Breast epithelium (tissue), 3 donors: ENCODE data around the gene SYNE1.

Experiments used
- CTCF ChIP-seq, 3 donors: fragments of 450-650 bp; IDR thresholded peaks; one replicate each; pipeline ENCODE4 v1.5.1; 2016 to 2017; ENCODE audit warnings: antibody characterized with exemption in 3 of 3, mild to moderate bottlenecking in 3 of 3, moderate library complexity in 3 of 3
- POLR2AphosphoS5 ChIP-seq, 3 donors: sonication (generic); formaldehyde crosslinking; IDR thresholded peaks; one replicate each; pipeline ENCODE4 v1.6.1; 2017; ENCODE audit warnings: antibody characterized with exemption in 3 of 3

GRCh38 chr6:152091851-152092341, 545.3 kb downstream of the SYNE1 start:
- TF ChIP-seq CTCF (IDR thresholded peaks at IDR 0.05) (no peak), POLR2AphosphoS5 (IDR thresholded peaks at IDR 0.05) (no peak)
